Lower leg skin (tissue), 3 donors: ENCODE data around the gene CAPZA1.

ENCODE experiments used
- CTCF ChIP-seq, 3 donors: fragments of 450-650 bp; IDR thresholded peaks; one replicate each; pipeline ENCODE4 v1.5.1; 2016; ENCODE audit warnings: antibody characterized with exemption in 3 of 3, mild to moderate bottlenecking in 3 of 3, moderate library complexity in 2 of 3
- POLR2A ChIP-seq, 2 donors: fragments of 450-650 bp; IDR thresholded peaks; one replicate each; pipeline ENCODE4 v1.6.1; 2016 to 2017; ENCODE audit warnings: antibody characterized with exemption in 2 of 2, mild to moderate bottlenecking in 1 of 2, moderate library complexity in 1 of 2

- TF ChIP-seq CTCF (IDR thresholded peaks at IDR 0.05) (no peak), POLR2A (IDR thresholded peaks at IDR 0.05) (no peak)
Observed at GRCh38 chr1:112674440-112674985, 54.9 kb downstream of the CAPZA1 start, which contains the start of gene MOV10.
